ENCODE results near the gene MATN3. TPM values are rescaled to one million over a fixed set of nuclear protein-coding genes. Genes with fewer than 3 reads are reported as not detected.

Gene MATN3
- total and polyA plus RNA-seq, 2 of the 13 experiments (the other 11 are each of a cell fraction or from before 2014, with no cell fraction given): 36.1 to 208 TPM

DNA sequence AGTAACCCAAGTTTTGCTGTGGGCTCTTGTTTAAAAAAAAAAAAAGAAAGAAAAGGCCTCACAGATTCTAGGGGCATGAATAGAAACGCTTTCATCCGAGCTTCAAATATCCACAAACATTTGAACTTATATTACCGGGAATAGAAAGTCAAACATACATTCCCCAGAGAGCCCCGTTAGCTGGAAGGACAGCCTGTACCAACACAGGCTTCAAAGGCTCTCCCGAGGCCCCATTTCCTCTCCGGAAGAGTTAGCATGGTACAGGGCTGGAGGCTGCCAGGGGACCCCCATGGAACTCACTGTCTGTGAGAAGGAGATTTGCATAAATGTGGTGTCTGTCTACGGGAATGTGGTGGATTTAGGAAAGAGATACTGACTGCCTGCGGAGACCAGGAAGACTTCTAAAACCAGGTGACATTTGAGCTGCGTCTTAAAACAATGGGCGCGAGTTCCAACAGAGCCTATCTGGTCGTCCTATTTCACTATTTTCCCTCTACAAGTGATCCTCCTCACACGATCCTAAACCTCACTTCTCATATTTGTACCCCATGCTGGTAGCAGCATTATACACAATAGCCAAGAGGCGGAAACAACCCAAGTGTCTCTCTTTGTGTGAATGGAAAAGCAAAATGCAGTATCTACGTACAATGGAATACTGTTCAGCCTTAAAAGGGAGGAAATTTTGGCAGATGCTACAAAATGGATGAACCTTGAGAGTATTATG, 820 bp upstream of the MATN3 start (continued):
- TF ChIP-seq ZNF12 (CRISPR knock-in tag; IDR thresholded peaks at IDR 0.05): peak; percentile 73; the same call in 1 of the 2 replicates
- 0 out of 2 replicates have a peak, but pooled peaks have one; percentile 52 for TF ChIP-seq ZNF501 (CRISPR knock-in tag; IDR thresholded peaks at IDR 0.05)
- no peak for TF ChIP-seq ZNF138 (CRISPR knock-in tag; IDR thresholded peaks at IDR 0.05; ENCODE audit: low read depth)
- TF ChIP-seq ELF3 (CRISPR knock-in tag; IDR thresholded peaks at IDR 0.05): peak; percentile 45; the same call in 1 of the 2 replicates
- TF ChIP-seq ZNF749 (CRISPR knock-in tag; IDR thresholded peaks at IDR 0.05; ENCODE audit: borderline replicate concordance): no peak
- no peak for TF ChIP-seq ZBTB2 (CRISPR knock-in tag; IDR thresholded peaks at IDR 0.05; ENCODE audit: low read depth)
- peak; percentile 64; the same call in 1 of the 2 replicates for TF ChIP-seq ZGPAT (CRISPR knock-in tag; IDR thresholded peaks at IDR 0.05)
- TF ChIP-seq ZNF572 (CRISPR knock-in tag; IDR thresholded peaks at IDR 0.05): 0 out of 2 replicates have a peak, but pooled peaks have one; percentile 21
- TF ChIP-seq, protein P1, sequence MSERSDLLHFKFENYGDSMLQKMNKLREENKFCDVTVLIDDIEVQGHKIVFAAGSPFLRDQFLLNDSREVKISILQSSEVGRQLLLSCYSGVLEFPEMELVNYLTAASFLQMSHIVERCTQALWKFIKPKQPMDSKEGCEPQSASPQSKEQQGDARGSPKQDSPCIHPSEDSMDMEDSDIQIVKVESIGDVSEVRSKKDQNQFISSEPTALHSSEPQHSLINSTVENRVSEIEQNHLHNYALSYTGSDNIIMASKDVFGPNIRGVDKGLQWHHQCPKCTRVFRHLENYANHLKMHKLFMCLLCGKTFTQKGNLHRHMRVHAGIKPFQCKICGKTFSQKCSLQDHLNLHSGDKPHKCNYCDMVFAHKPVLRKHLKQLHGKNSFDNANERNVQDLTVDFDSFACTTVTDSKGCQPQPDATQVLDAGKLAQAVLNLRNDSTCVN (CRISPR knock-in tag; IDR thresholded peaks at IDR 0.05; ENCODE audit: borderline replicate concordance): no peak
- no peak for TF ChIP-seq KDM3A (CRISPR knock-in tag; IDR thresholded peaks at IDR 0.05; ENCODE audit: low read depth)
- TF ChIP-seq ZNF782 (CRISPR knock-in tag; IDR thresholded peaks at IDR 0.05; ENCODE audit: borderline replicate concordance): no peak
- TF ChIP-seq ZKSCAN5 (CRISPR knock-in tag; IDR thresholded peaks at IDR 0.05): no peak
- no peak for TF ChIP-seq HIVEP1 (CRISPR knock-in tag; IDR thresholded peaks at IDR 0.05)
- no peak for TF ChIP-seq ZNF746 (CRISPR knock-in tag; IDR thresholded peaks at IDR 0.05)
- TF ChIP-seq, protein P2, sequence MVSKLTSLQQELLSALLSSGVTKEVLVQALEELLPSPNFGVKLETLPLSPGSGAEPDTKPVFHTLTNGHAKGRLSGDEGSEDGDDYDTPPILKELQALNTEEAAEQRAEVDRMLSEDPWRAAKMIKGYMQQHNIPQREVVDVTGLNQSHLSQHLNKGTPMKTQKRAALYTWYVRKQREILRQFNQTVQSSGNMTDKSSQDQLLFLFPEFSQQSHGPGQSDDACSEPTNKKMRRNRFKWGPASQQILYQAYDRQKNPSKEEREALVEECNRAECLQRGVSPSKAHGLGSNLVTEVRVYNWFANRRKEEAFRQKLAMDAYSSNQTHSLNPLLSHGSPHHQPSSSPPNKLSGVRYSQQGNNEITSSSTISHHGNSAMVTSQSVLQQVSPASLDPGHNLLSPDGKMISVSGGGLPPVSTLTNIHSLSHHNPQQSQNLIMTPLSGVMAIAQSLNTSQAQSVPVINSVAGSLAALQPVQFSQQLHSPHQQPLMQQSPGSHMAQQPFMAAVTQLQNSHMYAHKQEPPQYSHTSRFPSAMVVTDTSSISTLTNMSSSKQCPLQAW (CRISPR knock-in tag; IDR thresholded peaks at IDR 0.05): peak; percentile 27; the same call in 1 of the 2 replicates
- TF ChIP-seq NFIC (IDR thresholded peaks at IDR 0.05; ENCODE audit: low read length): peak; percentile 68; the same call in 1 of the 2 replicates
- TF ChIP-seq FOSL1 (CRISPR knock-in tag; IDR thresholded peaks at IDR 0.05; ENCODE audit: borderline replicate concordance): no peak
- no peak for TF ChIP-seq ZSCAN20 (CRISPR knock-in tag; IDR thresholded peaks at IDR 0.05; ENCODE audit: borderline replicate concordance)
- peak; percentile 6; the same call in 1 of the 2 replicates for TF ChIP-seq EEA1 (CRISPR knock-in tag; IDR thresholded peaks at IDR 0.05; ENCODE audit: borderline replicate concordance)
- no peak for TF ChIP-seq ZNF558 (CRISPR knock-in tag; IDR thresholded peaks at IDR 0.05; ENCODE audit: borderline replicate concordance)
- no peak for TF ChIP-seq GABPA (IDR thresholded peaks at IDR 0.05; ENCODE audit: low read depth, low read length)
- TF ChIP-seq GABPA (CRISPR knock-in tag; IDR thresholded peaks at IDR 0.05; ENCODE audit: low read depth): 0 out of 2 replicates have a peak, but pooled peaks have one; percentile 35
- TF ChIP-seq ZFP37 (CRISPR knock-in tag; IDR thresholded peaks at IDR 0.05; ENCODE audit: borderline replicate concordance): 0 out of 2 replicates have a peak, but pooled peaks have one; percentile 68
- TF ChIP-seq ZNF563 (CRISPR knock-in tag; IDR thresholded peaks at IDR 0.05): no peak; the same call in 1 of the 2 replicates
- no peak for TF ChIP-seq ZNF430 (CRISPR knock-in tag; IDR thresholded peaks at IDR 0.05)

Measured in HepG2 (cell line).